ENCODE data around the gene ZBTB20. TPM values are rescaled to one million over a fixed set of nuclear protein-coding genes. Genes with fewer than 3 reads are reported as not detected.

ZBTB20 gene
- polyA plus RNA-seq, 1 donor from 2014 or later, result 4.8 TPM

GRCh38 chr3:115090712-115091111, 56.4 kb downstream of the ZBTB20 start:
- H3K9me2 ChIP-seq (ENCODE audit: insufficient read depth, low read length), result no peaks in the 10 kb centered on the region
- no peak overlapping the region for H2AFZ ChIP-seq (ENCODE audit: low read depth, low read length)
- no peaks in the 10 kb centered on the region for H3F3A ChIP-seq (ENCODE audit: insufficient read depth, low read length, poor library complexity, severe bottlenecking)
- no peak overlapping the region for H3K27ac ChIP-seq (ENCODE audit: low read length)
- H4K20me1 ChIP-seq (ENCODE audit: insufficient read depth), result no peaks in the 10 kb centered on the region
- H3K9ac ChIP-seq (ENCODE audit: low read length), result no peak overlapping the region
- no peak overlapping the region for H3K4me2 ChIP-seq (ENCODE audit: low read length)
- H3K9me3 ChIP-seq (ENCODE audit: low read length), result no peaks in the 10 kb centered on the region
- H3K27me3 ChIP-seq (ENCODE audit: insufficient read depth, low read depth, low read length), result no peaks in the 10 kb centered on the region
- H3K79me2 ChIP-seq (replicated peaks; ENCODE audit: insufficient read depth, low read length), result no peaks in the 10 kb centered on the region
- no peak overlapping the region for H3K4me3 ChIP-seq (ENCODE audit: low read length)
- TF ChIP-seq POLR2AphosphoS5 (IDR thresholded peaks at IDR 0.05), result no peak
- TF ChIP-seq REST (IDR thresholded peaks at IDR 0.05; ENCODE audit: borderline replicate concordance), result no peak
- no peak for TF ChIP-seq EP300 (conservative IDR thresholded peaks at IDR 0.05; ENCODE audit: poor library complexity, severe bottlenecking)
- no peak for TF ChIP-seq EZH2 (IDR thresholded peaks at IDR 0.05; ENCODE audit: borderline replicate concordance, insufficient read depth, low read length, poor library complexity, severe bottlenecking)
- TF ChIP-seq MXI1 (conservative IDR thresholded peaks at IDR 0.05; ENCODE audit: poor library complexity, severe bottlenecking), result no peak
- no peak for TF ChIP-seq TAF1 (IDR thresholded peaks at IDR 0.05; ENCODE audit: low read depth)
- no peak for TF ChIP-seq SMC3 (conservative IDR thresholded peaks at IDR 0.05; ENCODE audit: poor library complexity)
- no peak for TF ChIP-seq RAD21 (conservative IDR thresholded peaks at IDR 0.05)
- no peak for TF ChIP-seq CTCF (IDR thresholded peaks at IDR 0.05; ENCODE audit: poor library complexity, severe bottlenecking)
- H3K36me3 ChIP-seq (ENCODE audit: insufficient read depth, low read length), result no peaks in the 10 kb centered on the region

GRCh38 chr3:115089481-115089880, 57.6 kb downstream of the ZBTB20 start:
- Histone ChIP-seq H2AFZ (ENCODE audit: low read depth, low read length) (no peak overlapping the region), H3K9me2 (ENCODE audit: insufficient read depth, low read length) (no peaks in the 10 kb centered on the region), H3K4me3 (ENCODE audit: low read length) (no peak overlapping the region), H3K79me2 (replicated peaks; ENCODE audit: insufficient read depth, low read length) (no peaks in the 10 kb centered on the region), H3K4me2 (ENCODE audit: low read length) (no peak overlapping the region), H3K27ac (ENCODE audit: low read length) (no peak overlapping the region), H3K36me3 (ENCODE audit: insufficient read depth, low read length) (no peaks in the 10 kb centered on the region), H4K20me1 (ENCODE audit: insufficient read depth) (no peaks in the 10 kb centered on the region), H3F3A (ENCODE audit: insufficient read depth, low read length, poor library complexity, severe bottlenecking) (no peaks in the 10 kb centered on the region), H3K9me3 (ENCODE audit: low read length) (no peaks in the 10 kb centered on the region), H3K9ac (ENCODE audit: low read length) (no peak overlapping the region), H3K27me3 (ENCODE audit: insufficient read depth, low read depth, low read length) (no peaks in the 10 kb centered on the region)
- no peak for TF ChIP-seq CTCF (IDR thresholded peaks at IDR 0.05; ENCODE audit: poor library complexity, severe bottlenecking)
- no peak for TF ChIP-seq REST (IDR thresholded peaks at IDR 0.05; ENCODE audit: borderline replicate concordance)
- TF ChIP-seq EP300 (conservative IDR thresholded peaks at IDR 0.05; ENCODE audit: poor library complexity, severe bottlenecking), result no peak
- no peak for TF ChIP-seq SMC3 (conservative IDR thresholded peaks at IDR 0.05; ENCODE audit: poor library complexity)
- no peak for TF ChIP-seq MXI1 (conservative IDR thresholded peaks at IDR 0.05; ENCODE audit: poor library complexity, severe bottlenecking)

Data from neural cell (in vitro differentiated cells).